ENCODE measurements around the gene CNN1. TPM values are rescaled to one million over a fixed set of nuclear protein-coding genes. Genes with fewer than 3 reads are reported as not detected.

Gene CNN1
- total and polyA plus RNA-seq, 4 donors, result 16.5 to 34.9 (median 22.5) TPM

DNA sequence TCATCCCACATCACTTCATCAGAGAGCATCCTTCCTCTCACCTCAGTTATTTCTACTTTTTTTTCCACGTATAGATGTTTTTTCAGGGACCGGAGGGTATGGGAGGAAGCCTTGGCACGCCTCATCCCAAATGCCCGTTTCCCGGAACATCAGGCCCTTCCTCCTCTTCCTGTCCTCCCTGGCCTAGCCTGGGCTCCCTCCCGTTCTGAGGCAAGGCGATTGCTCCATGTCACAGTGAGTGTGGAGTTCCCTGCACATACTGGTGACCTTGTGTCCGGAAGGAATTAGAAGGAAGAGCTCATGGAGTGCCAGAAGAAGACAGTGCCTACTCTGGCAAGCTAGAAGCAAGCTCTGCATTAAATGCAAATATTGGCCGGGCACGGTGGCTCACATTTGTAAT, 57.5 kb downstream of the CNN1 start:
- peak overlapping the region in 1 of 2 donors; percentile 5 for H3K27ac ChIP-seq (ENCODE audit: low read depth in 1 of 2, low read length in 1 of 2)
- no peaks in the 10 kb centered on the region for H3K9me3 ChIP-seq (ENCODE audit: control insufficient read depth in 4 of 4, insufficient read depth in 3 of 4, low read length in 3 of 4)
- 75 to 85% methylated on average over 10 of the region's 10 CpGs for WGBS, 2 donors
- H3K36me3 ChIP-seq (ENCODE audit: control insufficient read depth in 4 of 4, insufficient read depth in 4 of 4, low read length in 4 of 4), result peaks cover 0 to 10% (median 4%) of the 10 kb centered on the region in 4 donors
- DNase-seq, result no peak
- peaks cover 0 to 10% (median 6%) of the 10 kb centered on the region in 5 donors for H3K4me1 ChIP-seq (ENCODE audit: control insufficient read depth in 5 of 5, insufficient read depth in 5 of 5, low read length in 5 of 5)
- no peak for TF ChIP-seq CTCF (IDR thresholded peaks at IDR 0.05; ENCODE audit: control extremely low read depth, extremely low read depth)
- no peaks in the 10 kb centered on the region for H3K27me3 ChIP-seq (ENCODE audit: control insufficient read depth in 3 of 3, insufficient read depth in 3 of 3, low read length in 2 of 3)
- ATAC-seq (ENCODE audit: insufficient read depth, low FRiP score), result no peak
- no peak overlapping the region for H3K9ac ChIP-seq (ENCODE audit: insufficient read depth in 1 of 2, low read length in 2 of 2)
- no peak overlapping the region for H3K4me3 ChIP-seq

DNA sequence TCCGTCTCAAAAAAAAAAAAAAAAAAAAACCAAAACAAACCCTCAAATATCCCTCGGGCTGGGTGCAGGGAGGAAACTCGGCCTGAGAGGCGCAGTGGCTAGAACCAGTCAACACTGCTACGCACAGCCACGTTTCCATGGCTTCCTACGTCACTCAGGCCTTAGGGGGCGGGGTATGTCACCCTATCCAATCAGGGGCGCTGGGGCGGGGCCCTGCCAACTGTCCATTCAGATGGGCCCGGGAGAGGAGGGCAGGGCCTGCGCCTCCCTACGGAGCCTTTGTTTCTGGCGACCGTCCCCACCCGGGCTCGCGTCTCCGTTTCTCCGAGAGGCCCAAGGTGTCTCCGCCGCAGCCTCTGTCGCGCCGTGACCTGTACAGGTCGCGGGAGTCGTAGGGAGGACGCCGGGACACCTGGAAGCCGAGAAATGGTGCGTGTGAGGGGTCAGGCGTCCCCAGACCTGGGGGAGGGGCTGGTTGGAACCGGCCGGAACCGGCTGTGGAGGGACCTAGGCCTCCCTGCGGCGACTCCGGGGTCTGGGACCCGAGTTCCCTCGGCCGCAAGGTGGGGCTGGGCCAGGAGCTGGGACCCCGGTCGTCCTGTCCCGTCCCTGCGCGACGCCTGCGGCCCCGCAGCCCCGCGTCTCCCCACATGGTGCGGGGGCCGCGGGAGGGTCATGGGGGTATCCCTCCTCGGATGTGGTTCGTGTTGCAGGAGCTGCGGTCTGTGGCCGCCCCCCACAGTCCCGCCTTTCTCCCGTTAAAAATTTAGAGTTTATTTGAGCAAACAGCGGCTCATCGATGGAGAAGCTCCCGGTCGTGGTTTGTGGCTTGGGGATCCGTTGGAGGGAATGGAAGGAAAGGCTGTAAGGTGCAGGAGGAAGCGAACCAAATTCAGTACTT, 58.8 kb downstream of the CNN1 start, which contains the start of gene ZNF627:
Gene ZNF627, plus strand, starts transcription at position 282 of the 901 bp plus-strand sequence. Its CDS starts 145 bp downstream, at position 427.
- DNase-seq (peak; percentile 99), ATAC-seq (ENCODE audit: insufficient read depth, low FRiP score) (peak; percentile 100)
- WGBS, 2 donors, result 0 to 1% methylated on average over 62 to 67 of the region's 67 CpGs
- TF ChIP-seq CTCF (IDR thresholded peaks at IDR 0.05; ENCODE audit: control extremely low read depth, extremely low read depth), result peak; percentile 11
- Histone ChIP-seq H3K27me3 (ENCODE audit: control insufficient read depth in 3 of 3, insufficient read depth in 3 of 3, low read length in 2 of 3) (no peaks in the 10 kb centered on the region), H3K9me3 (ENCODE audit: control insufficient read depth in 4 of 4, insufficient read depth in 3 of 4, low read length in 3 of 4) (no peaks in the 10 kb centered on the region), H3K9ac (ENCODE audit: insufficient read depth in 1 of 2, low read length in 2 of 2) (peak within 1 kb of the TSS; percentile 75 to 91), H3K36me3 (ENCODE audit: control insufficient read depth in 4 of 4, insufficient read depth in 4 of 4, low read length in 4 of 4) (peaks cover 0 to 16% (median 8%) of the 10 kb centered on the region in 4 donors), H3K27ac (ENCODE audit: low read depth in 1 of 2, low read length in 1 of 2) (peak within 1 kb of the TSS; percentile 92 to 99), H3K4me1 (ENCODE audit: control insufficient read depth in 5 of 5, insufficient read depth in 5 of 5, low read length in 5 of 5) (peaks cover 0 to 10% (median 6%) of the 10 kb centered on the region in 5 donors), H3K4me3 (peak within 1 kb of the TSS; percentile 93)

GRCh38 chr19:11598103-11598483, 59.4 kb downstream of the CNN1 start:
- no peak for ATAC-seq (ENCODE audit: insufficient read depth, low FRiP score)
- Histone ChIP-seq H3K9ac (ENCODE audit: insufficient read depth in 1 of 2, low read length in 2 of 2) (peak overlapping the region; percentile 75 to 91), H3K27ac (ENCODE audit: low read depth in 1 of 2, low read length in 1 of 2) (peak overlapping the region in 1 of 2 donors; percentile 92), H3K9me3 (ENCODE audit: control insufficient read depth in 4 of 4, insufficient read depth in 3 of 4, low read length in 3 of 4) (no peaks in the 10 kb centered on the region), H3K4me1 (ENCODE audit: control insufficient read depth in 5 of 5, insufficient read depth in 5 of 5, low read length in 5 of 5) (peaks cover 0 to 10% (median 6%) of the 10 kb centered on the region in 5 donors), H3K27me3 (ENCODE audit: control insufficient read depth in 3 of 3, insufficient read depth in 3 of 3, low read length in 2 of 3) (no peaks in the 10 kb centered on the region), H3K36me3 (ENCODE audit: control insufficient read depth in 4 of 4, insufficient read depth in 4 of 4, low read length in 4 of 4) (peaks cover 0 to 21% (median 11%) of the 10 kb centered on the region in 4 donors), H3K4me3 (peak overlapping the region; percentile 93)
- WGBS, 2 donors, result 59 to 66% methylated on average over 10 of the region's 10 CpGs
- no peak for DNase-seq
- TF ChIP-seq CTCF (IDR thresholded peaks at IDR 0.05; ENCODE audit: control extremely low read depth, extremely low read depth), result no peak

Data from lung (tissue), 12 donors.